ENCODE measurements around the gene NPB.
A peak's percentile ranks its signal among the peaks of the same experiment; 100 is the strongest.

Gene NPB

GRCh38 chr17:81899514-81900166, 2.4 kb upstream of the NPB start:
- DNase-seq, result no peak

- no peak for DNase-seq
Measured at GRCh38 chr17:81900181-81900820, 1.7 kb upstream of the NPB start.

GRCh38 chr17:81901167-81902022, 643 bp upstream of the NPB start:
- DNase-seq, result no peak

- no peak for DNase-seq
Measured at GRCh38 chr17:81902653-81903414, 796 bp downstream of the NPB start.

- no peak for DNase-seq
Measured at GRCh38 chr17:81903415-81903831, 1.4 kb downstream of the NPB start.

GRCh38 chr17:81903896-81904599, 2.0 kb downstream of the NPB start:
- DNase-seq, result no peak

- no peak for DNase-seq
Measured at GRCh38 chr17:81904600-81905423, 2.8 kb downstream of the NPB start.

GRCh38 chr17:81905424-81905875, 3.4 kb downstream of the NPB start:
- no peak for DNase-seq

- no peak for DNase-seq
Measured at GRCh38 chr17:81905993-81906392, 4.0 kb downstream of the NPB start.

GRCh38 chr17:81906476-81907218, 4.6 kb downstream of the NPB start:
- no peak for DNase-seq

GRCh38 chr17:81907219-81908145, 5.4 kb downstream of the NPB start:
- DNase-seq, result no peak

GRCh38 chr17:81908793-81909192, 6.8 kb downstream of the NPB start:
- no peak for DNase-seq

GRCh38 chr17:81909231-81909630, 7.2 kb downstream of the NPB start:
- no peak for DNase-seq

- DNase-seq, result peak in 1 of 2 donors; percentile 50
Measured at GRCh38 chr17:81909966-81910839, 8.2 kb downstream of the NPB start.

GRCh38 chr17:81910840-81911276, 8.8 kb downstream of the NPB start:
- no peak for DNase-seq

- peak; percentile 79 to 90 for DNase-seq
Measured at GRCh38 chr17:81911277-81911961, 9.4 kb downstream of the NPB start, which contains the start of gene PCYT2. PCYT2 (minus strand) TSS chr17:81911399; CDS start chr17:81911355, 44 bp downstream.

GRCh38 chr17:81911969-81912368, 9.9 kb downstream of the NPB start:
- DNase-seq, result no peak

Data from inflammatory macrophage (primary cell).